K562 (cell line): Measurements from ENCODE around the gene UBR7. TPM values are rescaled to one million over a fixed set of nuclear protein-coding genes. Genes with fewer than 3 reads are reported as not detected.

Experiments
- ATF1 ChIP-seq, 2 experiments: fragments of 450-650 bp in 1 of 2; IDR thresholded peaks; 2 replicates each; pipeline ENCODE4 v1.6.1; 2016; ENCODE audit warnings: missing compliant biosample characterization in 1 of 2, missing genetic modification characterization in 1 of 2
- BCOR ChIP-seq: fragments of 450-650 bp; IDR thresholded peaks from 2 replicates; pipeline ENCODE4 v1.6.1; 2016
- CBFB ChIP-seq: sonication (generic); formaldehyde crosslinking; IDR thresholded peaks from 2 replicates; pipeline ENCODE4 v1.4.0; 2020; ENCODE audit warnings: mild to moderate bottlenecking, missing genetic modification reagents
- CREM ChIP-seq: IDR thresholded peaks from 2 replicates; pipeline ENCODE4 v1.6.1; 2014; ENCODE audit warnings: antibody characterized with exemption, low read depth
- E2F8 ChIP-seq: fragments of 450-650 bp; IDR thresholded peaks from 2 replicates; pipeline ENCODE4 v1.7.1; 2018; ENCODE audit warnings: mild to moderate bottlenecking, low read depth; ENCODE audit not compliant: partially characterized antibody
- KDM1A ChIP-seq, 2 experiments: fragments of 450-650 bp; IDR thresholded peaks; 2 replicates each; pipeline ENCODE4 v1.6.1; 2016; ENCODE audit warnings: mild to moderate bottlenecking in 2 of 2
- KDM5B ChIP-seq: fragments of 200-600 bp; sonication (generic); IDR thresholded peaks from 2 replicates; pipeline ENCODE4 v1.6.1; 2012; ENCODE audit warnings: low read depth, mild to moderate bottlenecking, moderate library complexity, low read length, control low read depth, inconsistent platforms; ENCODE audit not compliant: insufficient replicate concordance
- MYC ChIP-seq, 2 experiments: fragments of 250-450 bp in 1 of 2; sonication (Bioruptor Pico) in 1 of 2; IDR thresholded peaks; 2 replicates each; pipeline versions ENCODE4 v1.5.1 to v1.6.1; 2012 to 2021; ENCODE audit warnings: low read depth in 2 of 2, borderline replicate concordance in 1 of 2, improper control_type of control experiment in 1 of 2, low read length in 1 of 2, mild to moderate bottlenecking in 1 of 2, moderate library complexity in 1 of 2
- NR2C2 ChIP-seq, 2 experiments: fragments of 200-800 bp in 1 of 2; sonication (Bioruptor generic) in 1 of 2; sonication (generic) in 1 of 2; formaldehyde crosslinking in 1 of 2; IDR thresholded peaks; 2 replicates each; pipeline versions ENCODE4 v1.6.1 to v1.8.0; 2016 to 2022; ENCODE audit warnings: mild to moderate bottlenecking in 1 of 2, missing compliant biosample characterization in 1 of 2, missing genetic modification characterization in 1 of 2, missing genetic modification reagents in 1 of 2
- PHF8 ChIP-seq: fragments of 200-600 bp; sonication (generic); IDR thresholded peaks from 2 replicates; pipeline ENCODE4 v1.6.1; 2012; ENCODE audit warnings: mixed run types, mild to moderate bottlenecking, inconsistent platforms, low read length, moderate library complexity, borderline replicate concordance
- SP1 ChIP-seq: sonication (generic); formaldehyde crosslinking; IDR thresholded peaks from 2 replicates; pipeline ENCODE4 v1.8.1; 2022; ENCODE audit warnings: mild to moderate bottlenecking, missing genetic modification reagents
- TEAD4 ChIP-seq, 2 experiments: sonication (generic) in 1 of 2; formaldehyde crosslinking in 1 of 2; IDR thresholded peaks; 2 replicates each; pipeline versions ENCODE4 v1.6.1 to v1.8.0; 2012 to 2022; ENCODE audit warnings: borderline replicate concordance in 1 of 2, inconsistent platforms in 1 of 2, low read length in 1 of 2, mild to moderate bottlenecking in 1 of 2, missing genetic modification reagents in 1 of 2
- polyA plus RNA-seq, 8 experiments: library from polyadenylated mRNA; depleted of rRNA in 4 of 8; stranded (reverse) in 5 of 8; unstranded in 3 of 8; fragments of >200 nt; fragmentation: Nextera tagmentation in 2 of 8; fragmentation: Illumina TruSeq in 1 of 8; extraction: Ambion mirVana in 2 of 8; extraction: Trizol in 1 of 8; gene quantifications; 2 replicates each; pipeline versions ENCODE4 v1.2.1 to v1.2.3, GENCODE V29; 2011 to 2014; ENCODE audit warnings: inconsistent platforms in 1 of 8, missing spikeins in 1 of 8
- total RNA-seq, 7 experiments: library from RNA; depleted of rRNA in 6 of 7; stranded (reverse); fragments of >200 nt in 6 of 7; fragmentation: Illumina TruSeq in 2 of 7; extraction: Trizol in 2 of 7; gene quantifications; 2 replicates each; pipeline versions ENCODE4 v1.2.1 to v1.2.3, GENCODE V29; 2011 to 2021; ENCODE audit warnings: low replicate concordance in 1 of 7
- TF ChIP-seq, protein P1 (sequence below): fragments of 450-650 bp; formaldehyde crosslinking; IDR thresholded peaks from 2 replicates; pipeline ENCODE4 v1.4.0; 2022; ENCODE audit warnings: mild to moderate bottlenecking, moderate library complexity
- TF ChIP-seq, protein P2 (sequence below): fragments of 450-650 bp; formaldehyde crosslinking; IDR thresholded peaks from 2 replicates; pipeline ENCODE4 v1.4.0; 2020; ENCODE audit warnings: mild to moderate bottlenecking, moderate library complexity
- TF ChIP-seq, protein P3 (sequence below), 2 experiments: fragments of 150-350 bp in 1 of 2; IDR thresholded peaks; 2 replicates each; pipeline ENCODE4 v1.6.1; 2012 to 2016; ENCODE audit warnings: low read depth in 2 of 2, low read length in 2 of 2, mild to moderate bottlenecking in 1 of 2, moderate library complexity in 1 of 2

UBR7 gene
- total and polyA plus RNA-seq, 9 of the 15 experiments (the other 6 are each of a cell fraction or from before 2014, with no cell fraction given), result 12.5 to 63.0 (median 34.4) TPM

GRCh38 chr14:93206793-93207467 is at the start of gene UBR7, which contains the start of gene GON7 (continued):
- TF ChIP-seq, protein P1, sequence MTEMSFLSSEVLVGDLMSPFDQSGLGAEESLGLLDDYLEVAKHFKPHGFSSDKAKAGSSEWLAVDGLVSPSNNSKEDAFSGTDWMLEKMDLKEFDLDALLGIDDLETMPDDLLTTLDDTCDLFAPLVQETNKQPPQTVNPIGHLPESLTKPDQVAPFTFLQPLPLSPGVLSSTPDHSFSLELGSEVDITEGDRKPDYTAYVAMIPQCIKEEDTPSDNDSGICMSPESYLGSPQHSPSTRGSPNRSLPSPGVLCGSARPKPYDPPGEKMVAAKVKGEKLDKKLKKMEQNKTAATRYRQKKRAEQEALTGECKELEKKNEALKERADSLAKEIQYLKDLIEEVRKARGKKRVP (CRISPR knock-in tag), result no peak
- TF ChIP-seq, protein P2, sequence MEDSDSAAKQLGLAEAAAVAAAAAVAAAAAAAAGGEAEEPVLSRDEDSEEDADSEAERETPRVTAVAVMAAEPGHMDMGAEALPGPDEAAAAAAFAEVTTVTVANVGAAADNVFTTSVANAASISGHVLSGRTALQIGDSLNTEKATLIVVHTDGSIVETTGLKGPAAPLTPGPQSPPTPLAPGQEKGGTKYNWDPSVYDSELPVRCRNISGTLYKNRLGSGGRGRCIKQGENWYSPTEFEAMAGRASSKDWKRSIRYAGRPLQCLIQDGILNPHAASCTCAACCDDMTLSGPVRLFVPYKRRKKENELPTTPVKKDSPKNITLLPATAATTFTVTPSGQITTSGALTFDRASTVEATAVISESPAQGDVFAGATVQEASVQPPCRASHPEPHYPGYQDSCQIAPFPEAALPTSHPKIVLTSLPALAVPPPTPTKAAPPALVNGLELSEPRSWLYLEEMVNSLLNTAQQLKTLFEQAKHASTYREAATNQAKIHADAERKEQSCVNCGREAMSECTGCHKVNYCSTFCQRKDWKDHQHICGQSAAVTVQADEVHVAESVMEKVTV (CRISPR knock-in tag), result no peak
- TF ChIP-seq MYC (IDR thresholded peaks at IDR 0.05; ENCODE audit: low read depth, low read length) (0 out of 2 replicates have a peak, but pooled peaks have one; percentile 43), MYC (CRISPR knock-in tag; IDR thresholded peaks at IDR 0.05; ENCODE audit: borderline replicate concordance, low read depth) (no peak), TEAD4 (IDR thresholded peaks at IDR 0.05; ENCODE audit: low read length) (no peak), TEAD4 (CRISPR knock-in tag; IDR thresholded peaks at IDR 0.05; ENCODE audit: borderline replicate concordance) (no peak), SP1 (CRISPR knock-in tag) (peak; percentile 61; the same call in 1 of the 2 replicates), NR2C2 (CRISPR knock-in tag; IDR thresholded peaks at IDR 0.05) (no peak), NR2C2 (tag; IDR thresholded peaks at IDR 0.05) (peak; percentile 89), E2F8 (peak; percentile 93), CREM (peak; percentile 96), KDM1A (IDR thresholded peaks at IDR 0.05) (no peak), ATF1 (CRISPR knock-in tag; IDR thresholded peaks at IDR 0.05) (no peak; the same call in 1 of the 2 replicates), ATF1 (tag; IDR thresholded peaks at IDR 0.05) (peak; percentile 83), BCOR (no peak), CBFB (CRISPR knock-in tag) (no peak), KDM5B (peak; percentile 64), PHF8 (peak; percentile 75; the same call in 1 of the 2 replicates)
- TF ChIP-seq, protein P3, sequence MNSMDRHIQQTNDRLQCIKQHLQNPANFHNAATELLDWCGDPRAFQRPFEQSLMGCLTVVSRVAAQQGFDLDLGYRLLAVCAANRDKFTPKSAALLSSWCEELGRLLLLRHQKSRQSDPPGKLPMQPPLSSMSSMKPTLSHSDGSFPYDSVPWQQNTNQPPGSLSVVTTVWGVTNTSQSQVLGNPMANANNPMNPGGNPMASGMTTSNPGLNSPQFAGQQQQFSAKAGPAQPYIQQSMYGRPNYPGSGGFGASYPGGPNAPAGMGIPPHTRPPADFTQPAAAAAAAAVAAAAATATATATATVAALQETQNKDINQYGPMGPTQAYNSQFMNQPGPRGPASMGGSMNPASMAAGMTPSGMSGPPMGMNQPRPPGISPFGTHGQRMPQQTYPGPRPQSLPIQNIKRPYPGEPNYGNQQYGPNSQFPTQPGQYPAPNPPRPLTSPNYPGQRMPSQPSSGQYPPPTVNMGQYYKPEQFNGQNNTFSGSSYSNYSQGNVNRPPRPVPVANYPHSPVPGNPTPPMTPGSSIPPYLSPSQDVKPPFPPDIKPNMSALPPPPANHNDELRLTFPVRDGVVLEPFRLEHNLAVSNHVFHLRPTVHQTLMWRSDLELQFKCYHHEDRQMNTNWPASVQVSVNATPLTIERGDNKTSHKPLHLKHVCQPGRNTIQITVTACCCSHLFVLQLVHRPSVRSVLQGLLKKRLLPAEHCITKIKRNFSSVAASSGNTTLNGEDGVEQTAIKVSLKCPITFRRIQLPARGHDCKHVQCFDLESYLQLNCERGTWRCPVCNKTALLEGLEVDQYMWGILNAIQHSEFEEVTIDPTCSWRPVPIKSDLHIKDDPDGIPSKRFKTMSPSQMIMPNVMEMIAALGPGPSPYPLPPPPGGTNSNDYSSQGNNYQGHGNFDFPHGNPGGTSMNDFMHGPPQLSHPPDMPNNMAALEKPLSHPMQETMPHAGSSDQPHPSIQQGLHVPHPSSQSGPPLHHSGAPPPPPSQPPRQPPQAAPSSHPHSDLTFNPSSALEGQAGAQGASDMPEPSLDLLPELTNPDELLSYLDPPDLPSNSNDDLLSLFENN (IDR thresholded peaks at IDR 0.05; ENCODE audit: low read depth in 2 of 2, low read length in 2 of 2), result 0 out of 4 replicates have a peak, but pooled peaks of 1 of the 2 experiments have one; percentile 12
